B cell (primary cell): ENCODE data around the gene RIPOR1. TPM values are rescaled to one million over a fixed set of nuclear protein-coding genes. Genes with fewer than 3 reads are reported as not detected.

Source experiments
- ATAC-seq: fragments of 200-7000 bp; cut with Tn5 transposase; one replicate; pipeline ENCODE4 v1.10.0; 2021; ENCODE audit warnings: low read depth, mild to moderate bottlenecking, moderate number of reproducible peaks, moderate library complexity
- CTCF ChIA-PET: fragments of 350-600 bp; sonication (Branson Sonifier 250); formaldehyde crosslinking; loops from one replicate; lab custom pipeline; 2021; ENCODE audit warnings: antibody characterized with exemption, inconsistent platforms; lab: Charles Lee
- POLR2A ChIA-PET: fragments of 350-600 bp; sonication (Branson Sonifier 250); formaldehyde crosslinking; loops from one replicate; lab custom pipeline; 2021; ENCODE audit warnings: antibody characterized with exemption; lab: Charles Lee
- DNase-seq: peaks from one replicate; pipeline ENCODE4 v3.0.0; 2013
- H2AFZ ChIP-seq: 2 replicates; pipeline ENCODE4 v1.6.1; 2012; ENCODE audit warnings: mild to moderate bottlenecking, low read depth, low read length; ENCODE audit not compliant: insufficient read depth, poor library complexity, severe bottlenecking
- H3K27ac ChIP-seq, 2 donors: 1 replicate in 1 of 2; 2 replicates in 1 of 2; pipeline ENCODE4 v1.5.1; 2012 to 2013; ENCODE audit warnings: low read length in 2 of 2, mild to moderate bottlenecking in 2 of 2, moderate library complexity in 1 of 2
- H3K27me3 ChIP-seq, 4 experiments: fragments of 200-600 bp in 1 of 4; sonication (generic) in 1 of 4; replicated peaks in 1 of 4; 1 replicate in 2 of 4; 2 replicates in 2 of 4; pipeline versions ENCODE4 v1.6.1 to v1.7.0; 2013 to 2016; ENCODE audit warnings: low read length in 3 of 4, mild to moderate bottlenecking in 2 of 4, mixed read lengths in 1 of 4, moderate library complexity in 1 of 4; ENCODE audit not compliant: insufficient read depth in 4 of 4, control insufficient read depth in 3 of 4; ENCODE audit errors: control extremely low read depth in 1 of 4
- H3K36me3 ChIP-seq, 2 experiments: replicated peaks in 1 of 2; 1 replicate in 1 of 2; 2 replicates in 1 of 2; pipeline versions ENCODE4 v1.6.1 to v1.7.1; 2013; ENCODE audit warnings: low read length in 1 of 2; ENCODE audit not compliant: insufficient read depth in 2 of 2, control insufficient read depth in 1 of 2; ENCODE audit errors: control extremely low read depth in 1 of 2, extremely low read depth in 1 of 2
- H3K4me1 ChIP-seq, 2 donors: fragments of 200-600 bp in 1 of 2; sonication (generic) in 1 of 2; 1 replicate in 1 of 2; 2 replicates in 1 of 2; pipeline versions ENCODE4 v1.5.1 to v1.6.1; 2013 to 2017; ENCODE audit warnings: low read length in 2 of 2; ENCODE audit not compliant: control insufficient read depth in 2 of 2, insufficient read depth in 2 of 2
- H3K4me2 ChIP-seq: replicated peaks from 2 replicates; pipeline ENCODE3; 2012; ENCODE audit warnings: mild to moderate bottlenecking, low read depth, low read length; ENCODE audit not compliant: poor library complexity, severe bottlenecking
- H3K4me3 ChIP-seq, 5 experiments: fragments of 200-600 bp in 1 of 5; sonication (generic) in 1 of 5; 1 replicate in 3 of 5; 2 replicates in 2 of 5; pipeline versions ENCODE4 v1.5.1 to v1.7.0; 2011 to 2016; ENCODE audit warnings: low read length in 4 of 5, mild to moderate bottlenecking in 4 of 5, low read depth in 2 of 5, control low read depth in 1 of 5, moderate library complexity in 1 of 5; ENCODE audit not compliant: insufficient read depth in 1 of 5; ENCODE audit errors: control extremely low read depth in 1 of 5, extremely low read depth in 1 of 5
- H3K79me2 ChIP-seq: fragments of 200-600 bp; sonication (generic); one replicate; pipeline ENCODE4 v1.6.0; 2016; ENCODE audit warnings: low read length; ENCODE audit not compliant: control insufficient read depth, insufficient read depth
- H3K9ac ChIP-seq: fragments of 200-600 bp; sonication (generic); 2 replicates; pipeline ENCODE4 v1.6.1; 2017; ENCODE audit warnings: mild to moderate bottlenecking, low read length, moderate library complexity
- H3K9me3 ChIP-seq, 3 donors: one replicate each; pipeline versions ENCODE4 v1.6.1 to v1.7.1; 2013; ENCODE audit warnings: low read length in 2 of 3; ENCODE audit not compliant: control insufficient read depth in 2 of 3, insufficient read depth in 1 of 3; ENCODE audit errors: control extremely low read depth in 1 of 3
- H4K20me1 ChIP-seq: 2 replicates; pipeline ENCODE4 v1.6.0; 2012; ENCODE audit warnings: mild to moderate bottlenecking, low read length; ENCODE audit not compliant: insufficient read depth, control insufficient read depth, poor library complexity, severe bottlenecking
- H3K27ac Mint-ChIP-seq: one replicate; pipeline ENCODE4 v1.8.0; 2021; ENCODE audit warnings: mixed read lengths
- H3K27me3 Mint-ChIP-seq: one replicate; pipeline ENCODE4 v1.8.0; 2021; ENCODE audit warnings: mixed read lengths
- H3K4me1 Mint-ChIP-seq: one replicate; pipeline ENCODE4 v1.8.0; 2021; ENCODE audit warnings: mixed read lengths
- H3K4me3 Mint-ChIP-seq: one replicate; pipeline ENCODE4 v1.8.0; 2021; ENCODE audit warnings: mixed read lengths
- H3K9me3 Mint-ChIP-seq: one replicate; pipeline ENCODE4 v1.8.0; 2022; ENCODE audit warnings: mixed read lengths; ENCODE audit not compliant: insufficient read depth
- CTCF ChIP-seq: fragments of 200-600 bp; IDR thresholded peaks from one replicate; pipeline ENCODE4 v1.8.0; 2022; ENCODE audit warnings: antibody characterized with exemption, mild to moderate bottlenecking
- EZH2 ChIP-seq: IDR thresholded peaks from 2 replicates; pipeline ENCODE4 v1.6.1; 2012; ENCODE audit warnings: borderline replicate concordance, low read depth, mild to moderate bottlenecking, moderate library complexity, low read length; ENCODE audit not compliant: insufficient read depth, poor library complexity, severe bottlenecking
- WGBS: methylation state at CpG from one replicate; pipeline ENCODE4 v1.1.5; 2013; ENCODE audit warnings: missing lambda C conversion rate; ENCODE audit not compliant: insufficient coverage; 5-methylcytosine and 5-hydroxymethylcytosine counted together
- intact Hi-C: fragments of 100-400 bp; cut with micrococcal nuclease; formaldehyde crosslinking; loops from one replicate; pipeline ENCODE4 v1.10.0; 2022
- polyA plus RNA-seq: library from polyadenylated mRNA; depleted of rRNA; stranded (reverse); fragments of >200 nt; gene quantifications from 2 replicates; pipeline ENCODE4 v1.2.3, GENCODE V29; 2012
- total RNA-seq, 2 donors: library from RNA; stranded (reverse); fragments of 120-200 nt in 1 of 2; gene quantifications; 1 replicate in 1 of 2; 2 replicates in 1 of 2; pipeline versions ENCODE4 v1.2.3 to v1.2.4, GENCODE V29; 2013 to 2022

Gene RIPOR1
- total and polyA plus RNA-seq, 2 donors (not counting 1 experiment from before 2014, with no cell fraction given) = 124 to 363 TPM

- Histone ChIP-seq H3K27me3 (no peaks in the 10 kb centered on the region), H3K4me1 (peaks cover 59 to 76% of the 10 kb centered on the region in 2 donors), H3K79me2 (peaks cover 19% of the 10 kb centered on the region), H3K4me2 (peak overlapping the region; percentile 0), H2AFZ (no peak overlapping the region), H3K9ac (no peak overlapping the region), H3K4me3 (no peak overlapping the region), H3K9me3 (peaks cover 0 to 3% (median 0%) of the 10 kb centered on the region in 3 donors), H3K27ac (peak overlapping the region in 1 of 2 donors; percentile 47), H4K20me1 (peaks cover 80% of the 10 kb centered on the region), H3K36me3 (peaks cover 3 to 80% of the 10 kb centered on the region in 2 experiments)
- intact Hi-C loops = loop anchor here (10.0 kb wide), 1 partner anchor 542 kb away; the partner anchor contains the start of gene NFATC3
- DNase-seq (peak; percentile 81), ATAC-seq (peak; percentile 70)
- H3K4me1 Mint-ChIP-seq = peaks cover 76% of the 10 kb centered on the region
- H3K4me3 Mint-ChIP-seq = peak overlapping the region; percentile 42
- peak overlapping the region; percentile 90 for H3K27ac Mint-ChIP-seq
- H3K27me3 Mint-ChIP-seq = no peaks in the 10 kb centered on the region
- CTCF ChIA-PET = interaction anchor here (6.4 to 12.4 kb wide), 3 partner anchors 9 to 20 kb away, joined by 97 to 178 read pairs (median 163); partner anchors contain the start of gene RIPOR1
- TF ChIP-seq CTCF (no peak), EZH2 (no peak)
- POLR2A ChIA-PET = interaction anchor here (2.0 to 6.3 kb wide), 2 partner anchors 15 to 21 kb away, joined by 7 to 76 read pairs; partner anchors contain the start of gene RIPOR1
- H3K9me3 Mint-ChIP-seq = no peaks in the 10 kb centered on the region
These were observed 13.8 kb downstream of the RIPOR1 start for GRCh38 chr16:67542464-67542863.

GRCh38 chr16:67543036-67543435 is 14.4 kb downstream of the RIPOR1 start:
- Histone ChIP-seq H3K79me2 (peaks cover 16% of the 10 kb centered on the region), H3K4me2 (peak overlapping the region; percentile 0), H3K4me1 (peaks cover 64 to 80% of the 10 kb centered on the region in 2 donors), H3K9ac (no peak overlapping the region), H3K36me3 (peaks cover 3 to 80% of the 10 kb centered on the region in 2 experiments), H2AFZ (no peak overlapping the region), H3K9me3 (peaks cover 0 to 3% (median 0%) of the 10 kb centered on the region in 3 donors), H3K27me3 (no peaks in the 10 kb centered on the region), H3K27ac (peak overlapping the region in 1 of 2 donors; percentile 28), H4K20me1 (peaks cover 76% of the 10 kb centered on the region), H3K4me3 (no peak overlapping the region)
- WGBS = 96% methylated on average over 8 of the region's 8 CpGs
- Mint-ChIP-seq H3K4me1 (peaks cover 82% of the 10 kb centered on the region), H3K9me3 (no peaks in the 10 kb centered on the region), H3K4me3 (no peak overlapping the region), H3K27ac (peak overlapping the region; percentile 70), H3K27me3 (no peaks in the 10 kb centered on the region)
- CTCF ChIA-PET = interaction anchor here (1.6 to 13.5 kb wide), 6 partner anchors 10 to 125 kb away, joined by 4 to 407 read pairs (median 170); partner anchors contain the start of genes ATP6V0D1, CARMIL2, CTCF and RIPOR1
- ATAC-seq (no peak), DNase-seq (no peak)
- TF ChIP-seq CTCF (no peak), EZH2 (no peak)
- intact Hi-C loops = loop anchor here (10.0 kb wide), 1 partner anchor 542 kb away; the partner anchor contains the start of gene NFATC3
- POLR2A ChIA-PET = interaction anchor here (0.5 to 6.2 kb wide), 3 partner anchors 13 to 101 kb away, joined by 5 to 83 read pairs (median 50); partner anchors contain the start of genes CARMIL2 and RIPOR1
